PC-9 (cell line): Measurements from ENCODE around the gene ATF2. TPM values are rescaled to one million over a fixed set of nuclear protein-coding genes. Genes with fewer than 3 reads are reported as not detected.

ENCODE experiments used
- BruUV-seq: library from RNA; stranded (reverse); fragments of 400-500 nt; replicated peaks from 2 replicates; lab custom pipeline; 2021; lab: Mats Ljungman, UMichigan
- CTCF ChIA-PET: fragments of 300-600 bp; sonication (Branson Sonifier 250); formaldehyde crosslinking; loops from one replicate; lab custom pipeline; 2022; ENCODE audit warnings: antibody characterized with exemption; lab: Charles Lee
- POLR2A ChIA-PET: fragments of 300-600 bp; sonication (Branson Sonifier 250); formaldehyde crosslinking; loops from one replicate; lab custom pipeline; 2022; ENCODE audit warnings: antibody characterized with exemption; ENCODE audit not compliant: unreplicated experiment; lab: Charles Lee
- DNase-seq, 2 experiments: peaks; one replicate each; pipeline versions ENCODE4 v3.0.0 to v3.0.0-alpha.2; 2015 to 2022; ENCODE audit warnings: mixed read lengths in 1 of 2
- H2AFZ ChIP-seq: fragments of 200-600 bp; sonication (generic); 2 replicates; pipeline ENCODE4 v1.8.1; 2017; ENCODE audit warnings: antibody characterized with exemption
- H3F3A ChIP-seq: fragments of 200-600 bp; sonication (generic); 2 replicates; pipeline ENCODE4 v1.8.1; 2017; ENCODE audit warnings: antibody characterized with exemption, mild to moderate bottlenecking, low read depth; ENCODE audit not compliant: insufficient read depth
- H3K27ac ChIP-seq: fragments of 200-600 bp; sonication (generic); 2 replicates; pipeline ENCODE4 v1.6.1; 2016; ENCODE audit warnings: mixed run types
- H3K27me3 ChIP-seq: fragments of 200-600 bp; sonication (generic); 2 replicates; pipeline ENCODE4 v1.6.1; 2016; ENCODE audit warnings: low read depth, mixed run types; ENCODE audit not compliant: insufficient read depth
- H3K36me3 ChIP-seq: fragments of 200-600 bp; sonication (generic); 2 replicates; pipeline ENCODE4 v1.6.1; 2016; ENCODE audit warnings: low read depth, mixed run types
- H3K4me1 ChIP-seq: fragments of 200-600 bp; sonication (generic); replicated peaks from 2 replicates; pipeline ENCODE4 v1.6.1; 2016; ENCODE audit warnings: mixed run types; ENCODE audit not compliant: insufficient read depth
- H3K4me2 ChIP-seq: fragments of 200-600 bp; sonication (generic); 2 replicates; pipeline ENCODE4 v1.6.1; 2017; ENCODE audit warnings: mixed run types
- H3K4me3 ChIP-seq: fragments of 200-600 bp; sonication (generic); 2 replicates; pipeline ENCODE4 v1.6.1; 2016; ENCODE audit warnings: mixed run types
- H3K79me2 ChIP-seq: fragments of 200-600 bp; sonication (generic); 2 replicates; pipeline ENCODE4 v1.6.1; 2017; ENCODE audit warnings: low read depth, mixed run types
- H3K9me2 ChIP-seq: fragments of 200-600 bp; sonication (generic); 2 replicates; pipeline ENCODE4 v1.8.1; 2017; ENCODE audit warnings: mild to moderate bottlenecking; ENCODE audit not compliant: insufficient read depth
- H3K9me3 ChIP-seq: fragments of 200-600 bp; sonication (generic); 2 replicates; pipeline ENCODE4 v1.8.1; 2016; ENCODE audit warnings: low read depth; ENCODE audit not compliant: insufficient read depth
- H4K20me1 ChIP-seq: fragments of 200-600 bp; sonication (generic); 2 replicates; pipeline ENCODE4 v1.8.1; 2017; ENCODE audit not compliant: insufficient read depth
- CTCF ChIP-seq: fragments of 200-600 bp; sonication (generic); conservative IDR thresholded peaks from 2 replicates; pipeline ENCODE4 v1.6.1; 2017; ENCODE audit warnings: mixed run types, antibody characterized with exemption, mild to moderate bottlenecking, moderate library complexity
- EZH2 ChIP-seq: fragments of 200-600 bp; sonication (generic); IDR thresholded peaks from 2 replicates; pipeline ENCODE4 v1.8.0; 2017; ENCODE audit warnings: antibody characterized with exemption, low read depth
- intact Hi-C: fragments of 100-400 bp; cut with micrococcal nuclease; formaldehyde crosslinking; loops from one replicate; pipeline ENCODE4 v1.10.0; 2022; ENCODE audit not compliant: unreplicated experiment
- total RNA-seq: library from RNA; stranded (reverse); gene quantifications from 2 replicates; pipeline ENCODE4 v1.2.3, GENCODE V29; 2021

Gene ATF2
- total RNA-seq, 1 experiment from 2014 or later: 94.5 TPM

- Histone ChIP-seq H3K9me3 (no peaks in the 10 kb centered on the region), H3K27me3 (no peaks in the 10 kb centered on the region), H3K36me3 (no peaks in the 10 kb centered on the region), H3F3A (no peaks in the 10 kb centered on the region), H3K4me1 (no peaks in the 10 kb centered on the region), H4K20me1 (no peaks in the 10 kb centered on the region), H2AFZ (no peak overlapping the region), H3K4me3 (no peak overlapping the region), H3K27ac (no peak overlapping the region), H3K79me2 (no peaks in the 10 kb centered on the region), H3K9me2 (no peaks in the 10 kb centered on the region), H3K4me2 (no peak overlapping the region)
- no TSS peak for BruUV-seq
- DNase-seq: no peak
- ChIA-PET POLR2A (no interaction called here), CTCF (interaction anchor here (0.5 kb wide), 1 partner anchor 338 kb away, joined by 5 read pairs; no protein-coding TSS in a partner anchor)
- TF ChIP-seq EZH2: no peak
- TF ChIP-seq CTCF: no peak
- intact Hi-C loops: no loop called here
Observed at GRCh38 chr2:175027755-175028154, 140.2 kb downstream of the ATF2 start.

GRCh38 chr2:175026385-175026784 is 141.6 kb downstream of the ATF2 start:
- Histone ChIP-seq H4K20me1 (no peaks in the 10 kb centered on the region), H3K9me3 (no peaks in the 10 kb centered on the region), H3F3A (no peaks in the 10 kb centered on the region), H3K4me2 (no peak overlapping the region), H3K79me2 (no peaks in the 10 kb centered on the region), H3K9me2 (no peaks in the 10 kb centered on the region), H3K27ac (no peak overlapping the region), H3K4me3 (no peak overlapping the region), H3K36me3 (no peaks in the 10 kb centered on the region), H2AFZ (no peak overlapping the region), H3K4me1 (no peaks in the 10 kb centered on the region), H3K27me3 (no peaks in the 10 kb centered on the region)
- TF ChIP-seq EZH2 (no peak), CTCF (no peak)
- no TSS peak for BruUV-seq
- ChIA-PET POLR2A (no interaction called here), CTCF (interaction anchor here (0.6 kb wide), 1 partner anchor 139 kb away, joined by 3 read pairs; no protein-coding TSS in a partner anchor)
- no peak for DNase-seq
- intact Hi-C loops: no loop called here

- intact Hi-C loops: no loop called here
- H3F3A ChIP-seq: no peaks in the 10 kb centered on the region
- H2AFZ ChIP-seq: no peak overlapping the region
- no peak overlapping the region for H3K4me3 ChIP-seq
- no peaks in the 10 kb centered on the region for H3K36me3 ChIP-seq
- H3K4me2 ChIP-seq: no peak overlapping the region
- TF ChIP-seq EZH2 (no peak), CTCF (no peak)
- H3K27me3 ChIP-seq: no peaks in the 10 kb centered on the region
- CTCF ChIA-PET: interaction anchor here (0.6 kb wide), 1 partner anchor 140 kb away, joined by 3 read pairs; no protein-coding TSS in a partner anchor
- H3K27ac ChIP-seq: no peak overlapping the region
- H3K4me1 ChIP-seq: no peaks in the 10 kb centered on the region
- no peaks in the 10 kb centered on the region for H3K9me2 ChIP-seq
- H3K9me3 ChIP-seq: no peaks in the 10 kb centered on the region
- POLR2A ChIA-PET: no interaction called here
- DNase-seq: no peak
- H3K79me2 ChIP-seq: no peaks in the 10 kb centered on the region
- BruUV-seq: no TSS peak
- no peaks in the 10 kb centered on the region for H4K20me1 ChIP-seq
Observed at GRCh38 chr2:175025946-175026345, 142.1 kb downstream of the ATF2 start.
